Measurements from ENCODE around the gene UTS2B.

The UTS2B gene

GRCh38 chr3:191239407-191240031 lies 90.8 kb downstream of the UTS2B start:
- no peak for TF ChIP-seq SIN3A (IDR thresholded peaks at IDR 0.05; ENCODE audit: borderline replicate concordance, insufficient read depth, low read length)
- no peak for TF ChIP-seq REST (IDR thresholded peaks at IDR 0.05; ENCODE audit: insufficient read depth in 1 of 2, low read depth in 2 of 2, low read length in 2 of 2)
- TF ChIP-seq POLR2AphosphoS5 (IDR thresholded peaks at IDR 0.05; ENCODE audit: low read depth, low read length) = no peak
- TF ChIP-seq TAF1 (IDR thresholded peaks at IDR 0.05; ENCODE audit: borderline replicate concordance, insufficient read depth, low read length) = no peak
- no peak for TF ChIP-seq FOXP2 (optimal IDR thresholded peaks at IDR 0.05; ENCODE audit: borderline replicate concordance, extremely low read depth, extremely low read length, insufficient read depth)

DNA sequence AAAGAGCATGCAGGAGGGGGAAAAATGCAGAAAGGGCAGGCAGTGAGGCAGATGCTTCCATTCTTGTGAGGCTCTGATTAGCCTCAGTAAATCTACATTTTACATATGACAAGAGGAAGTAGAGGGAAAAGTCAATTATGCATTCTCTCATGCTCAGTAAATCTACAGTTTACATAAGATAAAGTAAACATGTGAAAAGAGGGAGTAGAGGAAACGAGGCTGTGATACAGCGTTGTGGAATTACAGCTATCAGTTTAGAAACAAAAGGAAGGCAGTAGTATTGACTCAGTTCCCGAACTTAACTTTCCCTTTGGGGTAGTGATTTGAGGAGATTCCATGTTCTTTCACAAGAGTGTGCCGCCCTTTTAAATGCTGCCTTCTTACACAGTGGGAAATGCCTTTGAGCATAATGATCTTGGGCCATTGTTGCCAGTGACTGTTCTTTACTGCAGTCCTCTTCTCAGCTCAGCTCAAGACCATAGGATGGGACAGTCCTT lies 92.0 kb downstream of the UTS2B start:
- TF ChIP-seq REST (IDR thresholded peaks at IDR 0.05; ENCODE audit: insufficient read depth in 1 of 2, low read depth in 2 of 2, low read length in 2 of 2) = no peak
- no peak for TF ChIP-seq POLR2AphosphoS5 (IDR thresholded peaks at IDR 0.05; ENCODE audit: low read depth, low read length)
- no peak for TF ChIP-seq FOXP2 (optimal IDR thresholded peaks at IDR 0.05; ENCODE audit: borderline replicate concordance, extremely low read depth, extremely low read length, insufficient read depth)
- TF ChIP-seq SIN3A (IDR thresholded peaks at IDR 0.05; ENCODE audit: borderline replicate concordance, insufficient read depth, low read length) = no peak
- no peak for TF ChIP-seq TAF1 (IDR thresholded peaks at IDR 0.05; ENCODE audit: borderline replicate concordance, insufficient read depth, low read length)

- TF ChIP-seq REST (IDR thresholded peaks at IDR 0.05; ENCODE audit: insufficient read depth in 1 of 2, low read depth in 2 of 2, low read length in 2 of 2) = no peak
- TF ChIP-seq SIN3A (IDR thresholded peaks at IDR 0.05; ENCODE audit: borderline replicate concordance, insufficient read depth, low read length) = no peak
- TF ChIP-seq FOXP2 (optimal IDR thresholded peaks at IDR 0.05; ENCODE audit: borderline replicate concordance, extremely low read depth, extremely low read length, insufficient read depth) = no peak
- TF ChIP-seq POLR2AphosphoS5 (IDR thresholded peaks at IDR 0.05; ENCODE audit: low read depth, low read length) = no peak
- TF ChIP-seq TAF1 (IDR thresholded peaks at IDR 0.05; ENCODE audit: borderline replicate concordance, insufficient read depth, low read length) = no peak
Measured at GRCh38 chr3:191237047-191237882, 93.1 kb downstream of the UTS2B start.

GRCh38 chr3:191236646-191237045 lies 93.7 kb downstream of the UTS2B start:
- TF ChIP-seq TAF1 (IDR thresholded peaks at IDR 0.05; ENCODE audit: borderline replicate concordance, insufficient read depth, low read length) = no peak
- TF ChIP-seq SIN3A (IDR thresholded peaks at IDR 0.05; ENCODE audit: borderline replicate concordance, insufficient read depth, low read length) = no peak
- TF ChIP-seq POLR2AphosphoS5 (IDR thresholded peaks at IDR 0.05; ENCODE audit: low read depth, low read length) = no peak
- no peak for TF ChIP-seq REST (IDR thresholded peaks at IDR 0.05; ENCODE audit: insufficient read depth in 1 of 2, low read depth in 2 of 2, low read length in 2 of 2)
- no peak for TF ChIP-seq FOXP2 (optimal IDR thresholded peaks at IDR 0.05; ENCODE audit: borderline replicate concordance, extremely low read depth, extremely low read length, insufficient read depth)

Measured in PFSK-1 (cell line).